ENCODE data around the gene MACROD1.

Gene MACROD1

GRCh38 chr11:64072403-64072802 is 93.5 kb downstream of the MACROD1 start:
- DNase-seq: no peak

DNA sequence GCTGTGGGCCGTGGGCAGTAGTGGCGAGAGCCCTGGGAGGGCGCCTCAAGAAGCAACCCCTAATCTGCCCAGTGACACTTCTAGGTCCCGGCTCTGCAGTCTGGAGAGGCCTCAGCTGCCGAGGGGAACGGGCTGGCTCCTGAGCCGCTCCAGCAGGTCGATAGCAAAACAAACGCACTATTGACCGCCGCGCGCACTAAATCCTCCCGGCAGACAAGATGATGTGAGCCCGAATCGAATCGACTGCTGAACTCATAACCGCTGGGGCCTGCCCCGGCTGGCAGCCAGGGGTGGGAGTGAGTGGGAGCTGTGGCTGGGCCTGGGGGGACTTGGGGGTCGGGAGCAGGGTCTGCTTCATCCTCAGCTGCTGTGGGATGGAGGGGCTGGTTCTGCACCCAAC is 94.1 kb downstream of the MACROD1 start:
- no peak for DNase-seq

GRCh38 chr11:64070314-64070681 is 95.6 kb downstream of the MACROD1 start:
- DNase-seq: no peak

DNA sequence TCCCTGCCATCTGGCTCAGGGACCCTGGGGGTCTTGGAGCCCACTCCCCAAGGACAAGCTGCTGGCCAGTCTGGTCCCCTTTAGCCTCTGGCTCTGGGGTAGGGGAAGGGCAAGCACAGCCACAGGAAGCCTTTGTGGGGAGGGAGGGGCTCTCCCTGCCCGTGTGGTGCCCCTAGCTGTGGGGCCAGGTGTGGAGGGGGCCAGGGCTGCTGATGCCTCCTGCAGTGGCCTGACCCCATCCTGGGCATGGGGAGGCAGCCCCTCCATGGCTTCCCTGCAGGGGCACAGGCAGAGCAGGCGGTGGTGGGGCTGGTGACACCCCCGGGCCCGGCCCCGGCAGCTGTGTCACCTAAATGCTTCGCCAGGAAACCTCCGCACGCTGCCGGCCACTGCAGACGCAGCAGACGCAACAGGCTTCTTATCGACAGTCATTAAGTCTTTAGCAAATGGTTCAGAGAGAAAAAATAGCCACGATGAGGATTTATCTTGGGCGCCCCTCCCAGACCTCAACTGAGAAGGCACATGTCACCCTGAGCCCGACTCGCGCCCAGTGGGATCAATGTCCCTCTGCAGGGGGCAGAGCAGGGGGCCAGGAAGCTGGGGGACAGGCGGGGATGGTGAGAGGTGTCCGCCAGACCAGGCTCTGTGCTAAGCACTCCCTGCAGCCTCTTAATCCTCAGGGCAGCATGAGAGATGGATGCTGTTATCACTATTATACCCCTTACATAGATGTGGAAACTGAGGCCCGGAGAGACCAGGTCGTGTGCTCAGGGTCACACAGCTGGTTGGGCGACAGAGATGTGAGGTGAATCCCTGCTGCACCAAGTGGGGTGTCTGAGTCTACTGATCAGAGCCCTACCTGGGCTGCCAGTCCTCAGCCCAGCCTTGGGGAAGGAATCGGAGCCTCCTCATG is 96.3 kb downstream of the MACROD1 start:
- DNase-seq: no peak

- no peak for DNase-seq
Measured at GRCh38 chr11:64068705-64069400, 97.1 kb downstream of the MACROD1 start.

GRCh38 chr11:64067230-64067993 is 98.5 kb downstream of the MACROD1 start:
- DNase-seq: no peak

GRCh38 chr11:64065712-64066111 is 100.2 kb downstream of the MACROD1 start:
- no peak for DNase-seq

DNA sequence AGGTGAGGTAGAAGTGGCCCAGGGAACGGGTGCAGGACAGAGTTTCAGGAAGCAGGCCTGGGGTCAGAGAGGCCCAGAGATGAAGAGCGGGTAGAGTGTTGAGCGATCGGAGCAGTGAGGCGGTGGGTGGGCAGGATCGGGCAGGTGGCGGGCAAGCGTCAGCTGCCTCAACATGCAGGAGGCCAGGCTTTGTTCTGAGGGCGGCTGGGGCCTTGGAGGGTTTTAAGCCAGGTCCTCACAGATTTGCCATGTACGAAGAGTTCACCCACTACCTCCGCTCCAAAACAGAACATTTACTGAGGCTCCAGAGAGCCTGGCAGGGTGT is 100.8 kb downstream of the MACROD1 start:
- DNase-seq: no peak

- DNase-seq: no peak
Measured at GRCh38 chr11:64064374-64065140, 101.4 kb downstream of the MACROD1 start.

- no peak for DNase-seq
Measured at GRCh38 chr11:64063777-64064176, 102.1 kb downstream of the MACROD1 start.

- no peak for DNase-seq
Measured at GRCh38 chr11:64062185-64063039, 103.5 kb downstream of the MACROD1 start.

DNA sequence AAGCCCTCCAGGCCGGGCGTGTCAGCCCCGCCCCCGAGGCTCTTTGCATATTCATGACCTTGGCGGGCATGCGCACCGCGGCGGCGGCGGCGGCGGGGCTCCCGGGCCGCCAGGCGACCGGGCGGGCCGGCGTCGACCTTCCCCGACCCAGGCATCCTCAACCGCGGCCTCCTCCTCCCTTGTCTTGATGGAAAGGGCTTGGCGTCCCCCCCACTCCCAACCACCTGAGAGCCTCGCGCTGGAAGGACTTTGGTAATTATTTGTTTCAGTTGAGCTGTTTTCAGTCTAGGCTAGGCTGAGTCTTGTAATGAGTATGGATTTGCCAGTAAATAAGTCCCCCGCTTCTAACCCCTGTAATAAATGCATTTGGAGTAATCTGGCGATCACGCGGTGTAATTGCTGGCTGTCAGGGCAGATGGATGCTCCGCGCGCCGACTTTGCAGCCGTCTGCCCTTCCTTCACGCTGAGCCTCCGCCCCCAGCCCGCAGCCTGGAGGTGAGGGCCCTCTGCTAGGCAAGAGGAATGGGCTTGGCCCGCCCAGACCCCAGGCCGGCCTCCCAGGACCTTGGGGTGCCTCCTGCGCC is 105.0 kb downstream of the MACROD1 start:
- DNase-seq: no peak

- no peak for DNase-seq
Measured at GRCh38 chr11:64060263-64060860, 105.6 kb downstream of the MACROD1 start.

DNA sequence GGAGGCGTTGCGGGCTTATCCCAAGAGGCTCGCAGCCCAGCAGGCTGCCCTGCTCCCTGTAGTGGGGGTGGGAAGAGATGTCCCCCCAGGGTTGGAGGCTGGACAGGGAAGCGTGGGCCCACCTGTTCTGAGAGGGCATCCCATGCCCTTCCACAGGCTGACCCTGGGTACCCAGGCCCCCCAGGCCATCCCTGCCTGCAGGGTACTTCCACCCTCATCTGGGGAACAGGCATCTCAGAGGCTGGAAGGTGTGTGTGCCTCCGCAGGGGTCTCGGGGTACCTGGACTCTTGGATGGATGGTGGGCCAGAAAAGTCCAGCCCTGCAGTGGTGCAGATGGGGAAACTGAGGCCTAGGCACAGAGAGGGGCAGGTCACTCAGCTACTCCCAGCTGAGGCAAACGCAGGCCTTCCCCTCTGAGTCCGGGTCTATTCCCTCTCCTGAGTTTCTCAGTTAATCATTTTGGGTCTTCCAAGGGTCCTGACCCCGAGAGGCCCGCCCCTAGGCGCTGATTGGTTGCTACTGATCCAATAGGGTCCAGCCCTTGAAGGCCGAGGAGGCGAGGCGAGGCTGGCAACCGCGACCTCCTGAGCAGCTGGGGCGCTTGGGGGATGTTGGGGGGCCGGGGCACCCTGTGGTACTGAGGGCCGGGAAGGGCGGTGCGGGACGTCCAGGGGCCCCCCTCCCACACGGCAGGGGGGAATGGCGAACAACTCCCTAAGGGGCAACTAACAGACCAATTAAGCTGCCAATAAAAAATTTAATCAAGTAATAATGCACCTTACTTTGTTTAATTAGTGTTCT is 106.4 kb downstream of the MACROD1 start:
- no peak for DNase-seq

DNA sequence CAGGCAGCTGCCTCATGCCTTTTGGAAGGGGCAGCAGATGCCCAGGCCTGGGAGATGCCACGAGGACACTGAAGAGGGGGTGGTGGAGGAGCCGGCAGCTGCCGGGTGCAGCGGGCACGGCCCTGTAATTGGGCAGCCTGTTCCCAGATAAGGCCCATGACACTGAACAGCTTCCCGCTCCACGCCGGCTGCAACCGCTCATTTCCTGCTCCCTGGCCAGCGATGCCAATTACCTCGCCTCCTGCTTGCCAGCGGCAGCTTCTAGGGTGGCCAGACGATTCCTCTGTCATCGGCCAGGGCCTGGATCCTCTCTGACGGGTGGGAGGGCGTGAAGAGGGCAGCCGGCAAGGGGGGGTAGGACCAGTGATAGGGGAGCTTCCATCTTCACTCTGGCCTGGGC is 107.4 kb downstream of the MACROD1 start:
- no peak for DNase-seq

DNA sequence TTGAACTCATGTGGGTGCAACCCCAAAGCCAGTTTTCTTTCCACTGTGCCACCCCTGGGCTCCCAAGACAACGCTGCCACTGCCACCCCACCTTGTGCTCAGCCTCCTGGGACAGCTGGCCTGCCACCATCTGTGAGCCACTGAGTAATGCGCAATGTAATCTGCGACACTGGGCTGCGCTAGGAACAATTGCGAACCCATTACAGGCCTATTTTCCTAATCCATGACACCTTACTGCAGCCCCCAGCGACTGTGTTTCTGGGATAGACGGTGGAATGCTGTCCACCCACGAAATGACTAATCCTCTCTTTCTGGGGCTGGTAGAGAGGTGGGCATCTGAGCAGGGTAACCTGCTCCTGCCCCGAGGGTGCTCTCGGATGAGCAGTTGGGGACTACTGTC is 108.0 kb downstream of the MACROD1 start:
- DNase-seq: no peak

- no peak for DNase-seq
Measured at GRCh38 chr11:64056861-64057260, 109.1 kb downstream of the MACROD1 start.

GRCh38 chr11:64056213-64056785 is 109.6 kb downstream of the MACROD1 start:
- no peak for DNase-seq

GRCh38 chr11:64055077-64055476 is 110.8 kb downstream of the MACROD1 start:
- no peak for DNase-seq

DNA sequence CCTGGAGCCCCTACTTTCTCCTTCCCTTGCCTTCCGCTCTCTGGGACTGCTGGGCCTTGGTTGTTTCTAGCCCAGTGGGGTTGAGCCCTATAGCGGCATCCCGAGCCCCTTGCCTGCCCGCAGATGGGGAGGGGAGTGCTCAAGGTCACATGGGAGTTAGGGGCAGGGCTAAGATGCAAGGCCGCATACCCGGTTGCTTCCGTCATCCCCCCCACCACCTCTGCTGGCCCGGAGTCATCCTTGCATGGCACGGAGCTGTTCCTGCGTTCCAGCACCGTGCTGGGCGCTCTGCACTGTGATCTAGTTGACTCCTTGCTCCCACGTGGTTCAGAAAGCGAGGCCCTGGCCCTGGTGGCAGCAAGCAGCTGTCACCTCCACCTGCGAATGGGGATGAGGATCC is 112.2 kb downstream of the MACROD1 start:
- DNase-seq: no peak

All from GF-D8 (cell line).